ENCODE data around the gene NAGA.
"Not testable (repeated sequence)": the region's sequence is repeated elsewhere in the genome, so short reads cannot be mapped to it uniquely, and the experiment has no call there.

Gene NAGA

GRCh38 chr22:42074846-42075676 is 4.4 kb upstream of the NAGA start:
- no peak for DNase-seq

GRCh38 chr22:42074132-42074811 is 3.7 kb upstream of the NAGA start, which contains the start of gene PHETA2:
Gene PHETA2 (plus strand): TSS chr22:42074248. CDS start chr22:42077294, 3,046 bp downstream.
- DNase-seq = no peak

- no peak for DNase-seq
Measured at GRCh38 chr22:42073621-42074041, 3.0 kb upstream of the NAGA start.

GRCh38 chr22:42072606-42073330 is 2.2 kb upstream of the NAGA start:
- no peak for DNase-seq

GRCh38 chr22:42071508-42071907 is 896 bp upstream of the NAGA start:
- not testable (repeated sequence) for DNase-seq

- peak; percentile 78 for DNase-seq
Measured at GRCh38 chr22:42069801-42070516, 653 bp downstream of the NAGA start.

GRCh38 chr22:42068291-42068690 is 2.3 kb downstream of the NAGA start:
- DNase-seq = no peak

- DNase-seq = no peak
Measured at GRCh38 chr22:42067671-42068251, 2.9 kb downstream of the NAGA start.

- no peak for DNase-seq
Measured at GRCh38 chr22:42066937-42067336, 3.7 kb downstream of the NAGA start.

- no peak for DNase-seq
Measured at GRCh38 chr22:42066126-42066761, 4.4 kb downstream of the NAGA start.

GRCh38 chr22:42065438-42066125 is 5.0 kb downstream of the NAGA start:
- DNase-seq = no peak

GRCh38 chr22:42064629-42065028 is 6.0 kb downstream of the NAGA start:
- no peak for DNase-seq

GRCh38 chr22:42062506-42063170 is 8.0 kb downstream of the NAGA start:
- no peak for DNase-seq

- DNase-seq = no peak
Measured at GRCh38 chr22:42061041-42061440, 9.6 kb downstream of the NAGA start.

- DNase-seq = no peak
Measured at GRCh38 chr22:42060489-42060888, 10.1 kb downstream of the NAGA start.

- DNase-seq = peak; percentile 9
Measured at GRCh38 chr22:42056757-42057511, 13.7 kb downstream of the NAGA start.

GRCh38 chr22:42052765-42053164 is 17.8 kb downstream of the NAGA start:
- DNase-seq = no peak

- no peak for DNase-seq
Measured at GRCh38 chr22:42050641-42051180, 19.9 kb downstream of the NAGA start.

GRCh38 chr22:42041784-42042183 is 28.8 kb downstream of the NAGA start:
- no peak for DNase-seq

- no peak for DNase-seq
Measured at GRCh38 chr22:42039271-42039670, 31.3 kb downstream of the NAGA start.

Data from OCI-M1 (cell line).